Measurements from ENCODE around the gene CENPT. TPM values are rescaled to one million over a fixed set of nuclear protein-coding genes. Genes with fewer than 3 reads are reported as not detected.
A peak's percentile ranks its signal among the peaks of the same experiment; 100 is the strongest.

The CENPT gene
- total RNA-seq, 2 donors from 2014 or later, result 49.5 to 86.4 TPM

DNA sequence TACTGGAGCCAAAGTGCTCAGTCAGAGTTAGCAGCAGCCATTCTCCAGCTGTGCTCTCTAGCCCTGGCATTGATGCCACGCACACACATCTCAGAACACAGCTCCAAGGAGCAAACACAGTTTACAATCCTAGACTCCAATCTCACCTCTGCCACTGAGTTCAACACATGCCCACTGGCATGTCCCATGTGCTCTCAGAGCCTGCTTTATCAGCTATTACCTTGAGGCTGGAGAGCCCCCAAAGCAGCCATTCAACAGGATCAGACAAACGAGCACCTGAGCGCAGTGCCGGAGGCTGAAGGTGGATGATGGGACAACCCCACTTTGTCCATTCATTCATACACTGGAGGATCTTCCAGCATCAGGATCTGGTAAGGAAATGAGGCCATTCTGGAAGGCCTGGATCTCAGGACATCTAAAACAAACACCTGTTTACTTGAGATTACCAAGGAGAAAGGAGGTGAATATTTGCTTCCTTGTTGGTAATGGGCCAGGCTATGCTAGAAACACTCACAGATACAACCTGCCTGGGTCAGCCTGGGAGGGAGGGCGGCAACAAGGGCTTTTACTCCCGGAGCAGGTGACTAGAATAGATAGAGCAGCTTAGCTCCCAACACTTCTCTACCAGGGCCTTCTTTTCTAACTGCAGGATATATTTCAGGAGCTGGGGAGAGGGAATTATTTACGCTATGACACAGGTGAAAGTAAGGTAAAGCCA is 66.5 kb downstream of the CENPT start:
- Mint-ChIP-seq H3K9me3 (no peaks in the 10 kb centered on the region), H3K27ac (peak overlapping the region; percentile 74 to 77), H3K36me3 (peaks cover 4 to 19% of the 10 kb centered on the region in 2 donors)
- ATAC-seq (no peak), DNase-seq (ENCODE audit: low spot score in 2 of 2) (no peak)

DNA sequence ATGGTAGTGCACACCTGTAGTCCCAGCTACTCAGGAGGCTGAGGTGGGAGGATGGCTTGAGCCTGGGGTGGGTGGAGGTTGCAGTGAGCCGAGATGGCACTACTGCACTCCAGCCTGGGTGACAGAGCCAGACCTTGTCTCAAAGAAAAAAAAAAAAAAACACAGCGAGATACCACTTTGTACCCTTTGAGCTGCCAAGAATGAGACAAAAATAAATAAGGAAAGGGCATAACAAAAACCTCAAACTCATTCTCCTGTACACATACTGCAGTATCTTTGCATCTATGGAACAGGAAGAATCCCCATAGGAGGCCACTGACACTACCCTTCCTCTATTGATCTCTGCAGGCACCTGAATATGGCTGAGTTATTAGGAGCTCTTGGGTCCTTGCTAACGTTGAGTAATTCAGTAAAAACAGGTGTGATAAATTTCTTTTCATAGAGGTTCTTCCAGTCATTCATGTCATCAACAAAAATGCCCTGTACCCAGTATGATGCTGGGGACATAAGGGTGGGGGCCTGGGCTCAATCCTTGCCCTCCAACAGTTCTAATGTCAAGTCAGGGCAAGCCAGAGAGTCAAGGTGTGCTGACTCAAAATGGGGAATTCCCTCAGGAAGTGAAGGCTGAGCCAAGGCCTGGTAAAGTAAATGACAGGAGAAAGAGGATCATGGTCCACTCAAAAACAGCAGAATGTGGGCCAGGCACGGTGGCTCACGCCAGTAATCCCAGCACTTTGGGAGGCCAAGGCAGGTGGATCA is 68.1 kb downstream of the CENPT start:
- H3K36me3 Mint-ChIP-seq, result peaks cover 4 to 18% of the 10 kb centered on the region in 2 donors
- peak overlapping the region; percentile 53 to 56 for H3K27ac Mint-ChIP-seq
- H3K9me3 Mint-ChIP-seq, result no peaks in the 10 kb centered on the region
- ATAC-seq, result peak in 1 of 2 donors; percentile 85
- no peak for DNase-seq (ENCODE audit: low spot score in 2 of 2)

Other genes with a start within 250 kb of the CENPT start
- gene CARMIL2, start 202.5 kb downstream of the CENPT start, total RNA-seq, result 100 to 1,000 TPM; 133 to 180 TPM
- gene ACD, start 187.4 kb downstream of the CENPT start, total RNA-seq, result 10 to 100 TPM; 54.0 to 58.0 TPM
- 10 to 100 TPM; 10.8 to 17.6 TPM for gene PARD6A, start 186.7 kb downstream of the CENPT start, total RNA-seq
- 10 to 100 TPM in 1 of 2 donors, 1 to 10 TPM in 1; 2.4 to 11.0 TPM for gene ENKD1, start 180.9 kb downstream of the CENPT start, total RNA-seq
- gene C16orf86, start 180.9 kb downstream of the CENPT start, total RNA-seq, result 1 to 10 TPM; 2.0 to 2.1 TPM
- gene GFOD2, start 128.4 kb downstream of the CENPT start, total RNA-seq, result 10 to 100 TPM; 10.9 to 12.9 TPM
- 10 to 100 TPM; 18.3 to 21.2 TPM for gene RANBP10, start 41.1 kb downstream of the CENPT start, total RNA-seq
- gene TSNAXIP1, start 40.8 kb downstream of the CENPT start, total RNA-seq, result under 1 TPM in 1 of 2 donors, not detected in 1; 0.35 TPM
- 10 to 100 TPM; 26.9 to 43.2 TPM for gene THAP11, start 5.4 kb downstream of the CENPT start, total RNA-seq
- 100 to 1,000 TPM; 111 to 160 TPM for gene NUTF2, start 760 bp downstream of the CENPT start, total RNA-seq
- 100 to 1,000 TPM; 108 to 117 TPM for gene EDC4, start 25.4 kb upstream of the CENPT start, total RNA-seq
- gene NRN1L, start 37.2 kb upstream of the CENPT start, total RNA-seq, result under 1 TPM in 1 of 2 donors, not detected in 1; 0.78 TPM
- gene PSKH1, start 45.6 kb upstream of the CENPT start, total RNA-seq, result 10 to 100 TPM in 1 of 2 donors, 1 to 10 TPM in 1; 3.5 to 11.6 TPM
- 1 to 10 TPM; 1.8 to 3.8 TPM for gene CTRL, start 84.2 kb upstream of the CENPT start, total RNA-seq
- gene PSMB10, start 89.2 kb upstream of the CENPT start, total RNA-seq, result 100 to 1,000 TPM; 156 to 215 TPM
- 10 to 100 TPM; 15.7 to 32.5 TPM for gene LCAT, start 96.4 kb upstream of the CENPT start, total RNA-seq
- 10 to 100 TPM; 37.2 to 64.0 TPM for gene SLC12A4, start 120.9 kb upstream of the CENPT start, total RNA-seq
- under 1 TPM; 0.19 to 0.23 TPM for gene DPEP3, start 132.8 kb upstream of the CENPT start, total RNA-seq
- gene DPEP2, start 151.8 kb upstream of the CENPT start, total RNA-seq, result 1 to 10 TPM; 2.5 to 6.3 TPM
- not detected for gene DPEP2NB, start 168.2 kb upstream of the CENPT start, total RNA-seq
- gene DDX28, start 175.5 kb upstream of the CENPT start, total RNA-seq, result 10 to 100 TPM in 1 of 2 donors, 1 to 10 TPM in 1; 7.7 to 15.6 TPM
- 10 to 100 TPM; 21.2 to 35.5 TPM for gene DUS2, start 175.6 kb upstream of the CENPT start, total RNA-seq
- 10 to 100 TPM; 64.2 to 90.1 TPM for gene NFATC3, start 237.7 kb upstream of the CENPT start, total RNA-seq